ENCODE results near the gene KLHL36.

DNA sequence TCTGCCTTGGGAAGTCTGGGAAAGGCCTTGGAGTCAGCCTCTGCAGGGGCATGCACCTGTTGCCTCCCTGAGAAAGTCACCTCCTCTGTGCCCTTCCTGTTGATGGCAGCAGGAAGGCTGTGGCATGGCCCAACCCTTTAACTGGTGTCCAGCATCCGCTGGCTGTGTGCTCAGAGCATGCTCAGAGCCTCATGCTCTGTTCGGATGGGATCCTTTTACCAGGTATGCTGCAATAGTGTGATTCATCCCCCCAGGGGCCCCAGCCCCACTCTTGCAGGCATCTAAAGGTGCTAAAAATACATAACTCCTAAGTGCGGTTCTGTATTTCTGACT lies 24.9 kb downstream of the KLHL36 start:
- TF ChIP-seq POLR2AphosphoS5 (IDR thresholded peaks at IDR 0.05) (no peak), EP300 (IDR thresholded peaks at IDR 0.05) (no peak), POLR2A (IDR thresholded peaks at IDR 0.05) (no peak)
- TF ChIP-seq, protein P1, sequence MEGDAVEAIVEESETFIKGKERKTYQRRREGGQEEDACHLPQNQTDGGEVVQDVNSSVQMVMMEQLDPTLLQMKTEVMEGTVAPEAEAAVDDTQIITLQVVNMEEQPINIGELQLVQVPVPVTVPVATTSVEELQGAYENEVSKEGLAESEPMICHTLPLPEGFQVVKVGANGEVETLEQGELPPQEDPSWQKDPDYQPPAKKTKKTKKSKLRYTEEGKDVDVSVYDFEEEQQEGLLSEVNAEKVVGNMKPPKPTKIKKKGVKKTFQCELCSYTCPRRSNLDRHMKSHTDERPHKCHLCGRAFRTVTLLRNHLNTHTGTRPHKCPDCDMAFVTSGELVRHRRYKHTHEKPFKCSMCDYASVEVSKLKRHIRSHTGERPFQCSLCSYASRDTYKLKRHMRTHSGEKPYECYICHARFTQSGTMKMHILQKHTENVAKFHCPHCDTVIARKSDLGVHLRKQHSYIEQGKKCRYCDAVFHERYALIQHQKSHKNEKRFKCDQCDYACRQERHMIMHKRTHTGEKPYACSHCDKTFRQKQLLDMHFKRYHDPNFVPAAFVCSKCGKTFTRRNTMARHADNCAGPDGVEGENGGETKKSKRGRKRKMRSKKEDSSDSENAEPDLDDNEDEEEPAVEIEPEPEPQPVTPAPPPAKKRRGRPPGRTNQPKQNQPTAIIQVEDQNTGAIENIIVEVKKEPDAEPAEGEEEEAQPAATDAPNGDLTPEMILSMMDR (IDR thresholded peaks at IDR 0.05): no peak

Data from gastroesophageal sphincter (tissue), 3 donors.